ENCODE results near the gene CD163. TPM values are rescaled to one million over a fixed set of nuclear protein-coding genes. Genes with fewer than 3 reads are reported as not detected.

CD163 gene
- total RNA-seq, 1 experiment from 2014 or later: 0.64 TPM

DNA sequence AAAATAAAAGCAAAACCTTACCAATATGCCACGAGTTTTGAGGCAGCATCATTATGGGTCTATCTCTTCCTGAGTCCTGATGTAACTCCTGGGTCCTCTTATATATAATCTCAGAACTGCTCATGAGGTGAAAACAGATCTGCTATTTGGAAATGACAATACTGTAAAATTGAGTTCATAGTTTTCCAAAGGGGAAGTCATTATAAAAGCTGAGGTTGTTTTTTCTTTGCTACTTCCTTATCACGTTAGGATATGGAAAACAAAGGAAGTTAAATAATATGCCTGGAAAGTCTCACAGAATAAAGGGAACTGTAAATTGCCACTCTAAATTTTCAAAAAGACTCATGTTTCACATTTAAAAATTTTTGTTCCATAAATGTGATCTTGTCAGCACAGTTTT lies 59.5 kb downstream of the CD163 start, which contains the start of gene CD163L1:
Gene CD163L1 (minus strand): TSS at position 78 of the 400 bp plus-strand sequence. CDS start 26 bp downstream, at position 52.
- ChIA-PET CTCF (no interaction called here), POLR2A (no interaction called here)
- DNase-seq (ENCODE audit: low read depth, low spot score) (no peak), ATAC-seq (no peak)
- Histone ChIP-seq H3K4me1 (ENCODE audit: control insufficient read depth, insufficient read depth, low read length) (no peaks in the 10 kb centered on the region), H3K36me3 (ENCODE audit: control insufficient read depth, insufficient read depth, low read length) (no peaks in the 10 kb centered on the region), H3K9me3 (ENCODE audit: control insufficient read depth, insufficient read depth, low read depth, low read length) (no peaks in the 10 kb centered on the region), H3K27ac (ENCODE audit: low read length) (no peak within 1 kb of the TSS), H3K27me3 (ENCODE audit: control insufficient read depth, insufficient read depth, low read length) (no peaks in the 10 kb centered on the region), H3K4me3 (ENCODE audit: low read depth in 2 of 2, low read length in 2 of 2) (no peak within 1 kb of the TSS)
- intact Hi-C loops (cut with micrococcal nuclease; ENCODE audit: unreplicated experiment) (no loop called here), in situ Hi-C loops (cut with HindIII; ENCODE audit: low pct_unique_long_range_greater_than_20kb, low sequenced_read_pairs) (no loop called here)
- TF ChIP-seq, protein P1, sequence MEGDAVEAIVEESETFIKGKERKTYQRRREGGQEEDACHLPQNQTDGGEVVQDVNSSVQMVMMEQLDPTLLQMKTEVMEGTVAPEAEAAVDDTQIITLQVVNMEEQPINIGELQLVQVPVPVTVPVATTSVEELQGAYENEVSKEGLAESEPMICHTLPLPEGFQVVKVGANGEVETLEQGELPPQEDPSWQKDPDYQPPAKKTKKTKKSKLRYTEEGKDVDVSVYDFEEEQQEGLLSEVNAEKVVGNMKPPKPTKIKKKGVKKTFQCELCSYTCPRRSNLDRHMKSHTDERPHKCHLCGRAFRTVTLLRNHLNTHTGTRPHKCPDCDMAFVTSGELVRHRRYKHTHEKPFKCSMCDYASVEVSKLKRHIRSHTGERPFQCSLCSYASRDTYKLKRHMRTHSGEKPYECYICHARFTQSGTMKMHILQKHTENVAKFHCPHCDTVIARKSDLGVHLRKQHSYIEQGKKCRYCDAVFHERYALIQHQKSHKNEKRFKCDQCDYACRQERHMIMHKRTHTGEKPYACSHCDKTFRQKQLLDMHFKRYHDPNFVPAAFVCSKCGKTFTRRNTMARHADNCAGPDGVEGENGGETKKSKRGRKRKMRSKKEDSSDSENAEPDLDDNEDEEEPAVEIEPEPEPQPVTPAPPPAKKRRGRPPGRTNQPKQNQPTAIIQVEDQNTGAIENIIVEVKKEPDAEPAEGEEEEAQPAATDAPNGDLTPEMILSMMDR (IDR thresholded peaks at IDR 0.05): no peak
- no peak for TF ChIP-seq SIN3A (IDR thresholded peaks at IDR 0.05; ENCODE audit: borderline replicate concordance, insufficient read depth, low read depth, low read length)
- TF ChIP-seq TCF7L2 (IDR thresholded peaks at IDR 0.05; ENCODE audit: low read depth, low read length): no peak
- BruUV-seq (replicated peaks): no TSS peak

DNA sequence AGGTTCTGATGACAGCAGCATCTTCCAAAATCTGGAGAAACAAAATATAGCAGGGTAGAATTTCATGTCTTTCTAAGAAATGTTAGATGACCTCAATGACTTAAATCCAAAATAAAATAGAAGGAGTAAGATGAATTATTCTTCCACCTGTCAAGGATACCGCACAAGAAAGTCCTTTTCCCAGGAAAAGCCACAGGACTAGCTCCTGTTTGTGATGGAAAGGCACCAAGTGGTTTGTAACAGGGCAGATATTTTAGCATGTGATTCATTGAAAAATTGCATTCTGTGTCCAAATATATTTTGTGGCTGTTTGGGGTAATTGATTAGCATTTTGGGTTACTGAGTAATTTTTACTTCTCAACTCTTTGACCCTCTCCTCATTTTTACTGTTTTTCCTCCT lies 62.4 kb downstream of the CD163 start:
- BruUV-seq (replicated peaks): no TSS peak
- no peaks in the 10 kb centered on the region for H3K36me3 ChIP-seq (ENCODE audit: control insufficient read depth, insufficient read depth, low read length)
- H3K4me1 ChIP-seq (ENCODE audit: control insufficient read depth, insufficient read depth, low read length): no peaks in the 10 kb centered on the region
- intact Hi-C loops (cut with micrococcal nuclease; ENCODE audit: unreplicated experiment): no loop called here
- POLR2A ChIA-PET: no interaction called here
- in situ Hi-C loops (cut with HindIII; ENCODE audit: low pct_unique_long_range_greater_than_20kb, low sequenced_read_pairs): no loop called here
- ATAC-seq (no peak), DNase-seq (ENCODE audit: low read depth, low spot score) (no peak)
- no peak for TF ChIP-seq SIN3A (IDR thresholded peaks at IDR 0.05; ENCODE audit: borderline replicate concordance, insufficient read depth, low read depth, low read length)
- TF ChIP-seq, protein P1 (IDR thresholded peaks at IDR 0.05): no peak
- no peaks in the 10 kb centered on the region for H3K27me3 ChIP-seq (ENCODE audit: control insufficient read depth, insufficient read depth, low read length)
- CTCF ChIA-PET: no interaction called here
- H3K4me3 ChIP-seq (ENCODE audit: low read depth in 2 of 2, low read length in 2 of 2): no peak overlapping the region
- H3K27ac ChIP-seq (ENCODE audit: low read length): no peak overlapping the region
- H3K9me3 ChIP-seq (ENCODE audit: control insufficient read depth, insufficient read depth, low read depth, low read length): no peaks in the 10 kb centered on the region

DNA sequence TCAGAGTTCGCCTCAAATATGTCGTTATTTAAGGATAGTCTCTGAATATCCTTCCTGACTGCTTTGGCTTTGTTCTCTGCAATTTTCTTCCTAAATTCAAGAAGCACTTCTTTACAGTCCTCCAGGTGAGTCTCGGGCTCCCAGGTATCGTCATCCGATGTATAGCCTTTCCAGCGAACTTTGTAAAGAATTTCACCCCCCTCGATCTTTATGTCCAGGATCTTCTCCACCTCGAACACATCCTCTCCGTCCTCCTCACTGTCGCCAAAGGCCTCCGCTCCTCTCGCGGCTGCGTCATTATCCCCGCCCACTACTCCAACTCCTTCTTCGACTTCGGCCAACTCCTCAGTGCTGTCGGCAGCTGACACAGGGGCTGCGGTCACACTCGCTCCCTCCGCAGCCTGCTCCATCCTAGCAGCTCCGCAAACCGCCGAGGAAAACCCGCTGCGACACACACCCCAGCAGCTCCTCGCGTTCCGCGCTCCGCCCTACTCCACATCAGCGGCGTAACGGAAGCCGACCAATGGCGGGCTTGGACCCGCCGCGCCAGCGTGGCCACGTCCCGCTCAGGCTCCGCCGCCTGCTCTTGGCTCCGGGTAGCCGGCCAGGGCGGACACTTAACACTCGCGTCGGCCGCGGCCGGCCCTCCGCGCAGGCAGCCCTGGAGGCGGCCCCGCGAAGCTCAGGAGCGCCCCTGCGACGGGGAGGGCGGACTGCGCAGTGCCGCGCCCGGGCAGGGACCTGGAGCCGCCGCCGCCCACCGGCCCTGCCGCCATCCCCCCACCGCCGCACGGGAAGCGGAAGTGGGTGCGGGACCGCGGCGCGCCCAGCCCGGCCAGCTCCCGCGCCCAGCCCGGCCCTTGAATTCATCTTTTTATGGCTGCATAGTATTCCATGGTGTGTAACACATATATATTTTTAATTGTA lies 63.7 kb downstream of the CD163 start:
- no peak for ATAC-seq
- TF ChIP-seq, protein P1 (IDR thresholded peaks at IDR 0.05): no peak
- TF ChIP-seq TCF7L2 (IDR thresholded peaks at IDR 0.05; ENCODE audit: low read depth, low read length) (no peak), SIN3A (IDR thresholded peaks at IDR 0.05; ENCODE audit: borderline replicate concordance, insufficient read depth, low read depth, low read length) (no peak), POLR2AphosphoS5 (IDR thresholded peaks at IDR 0.05; ENCODE audit: low read depth, low read length) (no peak)
- TF ChIP-seq, protein P2, sequence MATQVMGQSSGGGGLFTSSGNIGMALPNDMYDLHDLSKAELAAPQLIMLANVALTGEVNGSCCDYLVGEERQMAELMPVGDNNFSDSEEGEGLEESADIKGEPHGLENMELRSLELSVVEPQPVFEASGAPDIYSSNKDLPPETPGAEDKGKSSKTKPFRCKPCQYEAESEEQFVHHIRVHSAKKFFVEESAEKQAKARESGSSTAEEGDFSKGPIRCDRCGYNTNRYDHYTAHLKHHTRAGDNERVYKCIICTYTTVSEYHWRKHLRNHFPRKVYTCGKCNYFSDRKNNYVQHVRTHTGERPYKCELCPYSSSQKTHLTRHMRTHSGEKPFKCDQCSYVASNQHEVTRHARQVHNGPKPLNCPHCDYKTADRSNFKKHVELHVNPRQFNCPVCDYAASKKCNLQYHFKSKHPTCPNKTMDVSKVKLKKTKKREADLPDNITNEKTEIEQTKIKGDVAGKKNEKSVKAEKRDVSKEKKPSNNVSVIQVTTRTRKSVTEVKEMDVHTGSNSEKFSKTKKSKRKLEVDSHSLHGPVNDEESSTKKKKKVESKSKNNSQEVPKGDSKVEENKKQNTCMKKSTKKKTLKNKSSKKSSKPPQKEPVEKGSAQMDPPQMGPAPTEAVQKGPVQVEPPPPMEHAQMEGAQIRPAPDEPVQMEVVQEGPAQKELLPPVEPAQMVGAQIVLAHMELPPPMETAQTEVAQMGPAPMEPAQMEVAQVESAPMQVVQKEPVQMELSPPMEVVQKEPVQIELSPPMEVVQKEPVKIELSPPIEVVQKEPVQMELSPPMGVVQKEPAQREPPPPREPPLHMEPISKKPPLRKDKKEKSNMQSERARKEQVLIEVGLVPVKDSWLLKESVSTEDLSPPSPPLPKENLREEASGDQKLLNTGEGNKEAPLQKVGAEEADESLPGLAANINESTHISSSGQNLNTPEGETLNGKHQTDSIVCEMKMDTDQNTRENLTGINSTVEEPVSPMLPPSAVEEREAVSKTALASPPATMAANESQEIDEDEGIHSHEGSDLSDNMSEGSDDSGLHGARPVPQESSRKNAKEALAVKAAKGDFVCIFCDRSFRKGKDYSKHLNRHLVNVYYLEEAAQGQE (IDR thresholded peaks at IDR 0.05; ENCODE audit: insufficient read depth in 1 of 2, low read depth in 2 of 2, low read length in 1 of 2): no peak
- DNase-seq (ENCODE audit: low read depth, low spot score): no peak
- Histone ChIP-seq H3K36me3 (ENCODE audit: control insufficient read depth, insufficient read depth, low read length) (no peaks in the 10 kb centered on the region), H3K27me3 (ENCODE audit: control insufficient read depth, insufficient read depth, low read length) (no peaks in the 10 kb centered on the region), H3K4me1 (ENCODE audit: control insufficient read depth, insufficient read depth, low read length) (no peaks in the 10 kb centered on the region), H3K9me3 (ENCODE audit: control insufficient read depth, insufficient read depth, low read depth, low read length) (no peaks in the 10 kb centered on the region), H3K27ac (ENCODE audit: low read length) (no peak overlapping the region), H3K4me3 (ENCODE audit: low read depth in 2 of 2, low read length in 2 of 2) (peak overlapping the region in 1 of 2 experiments; percentile 8; a peak in 1 of 4 replicates)
- ChIA-PET CTCF (no interaction called here), POLR2A (no interaction called here)
- no TSS peak for BruUV-seq (replicated peaks)
- intact Hi-C loops (cut with micrococcal nuclease; ENCODE audit: unreplicated experiment) (no loop called here), in situ Hi-C loops (cut with HindIII; ENCODE audit: low pct_unique_long_range_greater_than_20kb, low sequenced_read_pairs) (no loop called here)

Measured in Panc1 (cell line).